Erythroblast (primary cell): ENCODE measurements around the gene WBP2.

ENCODE experiments used
- GATA1 ChIP-seq: IDR thresholded peaks from 2 replicates; pipeline ENCODE4 v1.6.1; 2011; ENCODE audit warnings: low read depth, mild to moderate bottlenecking, control low read depth, low read length, moderate library complexity
- POLR2A ChIP-seq: IDR thresholded peaks from 2 replicates; pipeline ENCODE4 v1.6.1; 2011; ENCODE audit warnings: mild to moderate bottlenecking, low read length

DNA sequence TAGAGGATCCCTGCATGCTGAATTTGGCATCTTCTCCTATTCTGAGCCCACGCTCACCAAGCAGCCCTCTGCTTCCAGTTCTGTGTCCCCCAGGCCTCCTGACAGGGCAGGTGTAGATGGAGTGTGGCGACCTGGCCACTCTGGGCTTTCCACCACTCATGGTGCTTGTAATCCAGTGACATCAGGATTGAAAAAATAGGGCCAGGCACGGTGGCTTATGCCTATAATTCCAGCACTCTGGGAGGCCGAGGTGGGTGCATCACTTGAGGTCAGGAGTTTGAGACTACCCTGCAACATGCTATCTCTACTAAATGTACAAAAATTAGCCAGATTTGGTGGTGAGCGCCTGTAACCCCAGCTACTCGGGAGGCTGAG lies 41.1 kb downstream of the WBP2 start:
- TF ChIP-seq POLR2A = no peak
- TF ChIP-seq GATA1 = no peak
